ENCODE results near the gene SCUBE1.

DNA sequence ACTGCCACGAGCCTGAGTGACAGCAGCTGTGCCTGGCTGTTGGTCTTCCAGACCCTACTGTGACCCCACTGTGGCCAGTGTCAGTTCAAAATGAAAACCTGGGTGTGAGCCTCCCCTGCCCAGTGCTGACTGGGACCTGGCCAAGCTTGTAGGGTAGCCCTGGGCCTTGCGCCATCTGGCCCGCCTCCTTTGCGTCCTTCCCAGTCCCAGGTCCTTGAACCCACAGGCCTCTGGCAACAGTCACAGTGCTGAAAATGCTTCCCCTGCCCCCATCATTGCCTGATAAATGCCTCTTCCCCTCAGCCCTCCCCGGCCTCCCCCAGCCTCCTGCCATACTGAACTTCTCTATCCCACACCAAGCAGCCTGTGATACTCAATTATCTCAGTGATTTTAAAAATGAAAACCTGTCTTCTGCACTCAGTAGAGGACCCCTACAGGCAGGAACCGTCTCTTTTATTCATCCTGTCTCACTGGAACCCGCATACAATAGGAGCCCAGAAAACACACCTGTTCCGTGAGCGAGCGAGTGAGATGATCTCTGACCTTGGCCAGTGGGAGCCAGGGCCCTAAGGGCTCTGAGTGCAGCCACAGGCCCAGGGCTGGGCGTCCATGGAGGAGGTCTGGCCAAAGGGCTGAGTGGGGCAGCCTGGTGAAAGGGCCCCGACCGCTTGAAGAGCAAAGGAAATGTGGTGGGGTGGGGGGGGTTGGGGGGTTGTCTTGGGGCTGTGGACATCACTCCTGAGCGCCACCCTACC lies 106.6 kb downstream of the SCUBE1 start:
- TF ChIP-seq, protein P1, sequence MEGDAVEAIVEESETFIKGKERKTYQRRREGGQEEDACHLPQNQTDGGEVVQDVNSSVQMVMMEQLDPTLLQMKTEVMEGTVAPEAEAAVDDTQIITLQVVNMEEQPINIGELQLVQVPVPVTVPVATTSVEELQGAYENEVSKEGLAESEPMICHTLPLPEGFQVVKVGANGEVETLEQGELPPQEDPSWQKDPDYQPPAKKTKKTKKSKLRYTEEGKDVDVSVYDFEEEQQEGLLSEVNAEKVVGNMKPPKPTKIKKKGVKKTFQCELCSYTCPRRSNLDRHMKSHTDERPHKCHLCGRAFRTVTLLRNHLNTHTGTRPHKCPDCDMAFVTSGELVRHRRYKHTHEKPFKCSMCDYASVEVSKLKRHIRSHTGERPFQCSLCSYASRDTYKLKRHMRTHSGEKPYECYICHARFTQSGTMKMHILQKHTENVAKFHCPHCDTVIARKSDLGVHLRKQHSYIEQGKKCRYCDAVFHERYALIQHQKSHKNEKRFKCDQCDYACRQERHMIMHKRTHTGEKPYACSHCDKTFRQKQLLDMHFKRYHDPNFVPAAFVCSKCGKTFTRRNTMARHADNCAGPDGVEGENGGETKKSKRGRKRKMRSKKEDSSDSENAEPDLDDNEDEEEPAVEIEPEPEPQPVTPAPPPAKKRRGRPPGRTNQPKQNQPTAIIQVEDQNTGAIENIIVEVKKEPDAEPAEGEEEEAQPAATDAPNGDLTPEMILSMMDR (IDR thresholded peaks at IDR 0.05; ENCODE audit: low read depth, low read length): no peak
- TF ChIP-seq POLR2A (IDR thresholded peaks at IDR 0.05; ENCODE audit: extremely low read depth, insufficient read length): no peak
- TF ChIP-seq, protein P2, sequence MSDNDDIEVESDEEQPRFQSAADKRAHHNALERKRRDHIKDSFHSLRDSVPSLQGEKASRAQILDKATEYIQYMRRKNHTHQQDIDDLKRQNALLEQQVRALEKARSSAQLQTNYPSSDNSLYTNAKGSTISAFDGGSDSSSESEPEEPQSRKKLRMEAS (IDR thresholded peaks at IDR 0.05; ENCODE audit: low read depth, low read length): no peak
- TF ChIP-seq MYC (IDR thresholded peaks at IDR 0.05; ENCODE audit: low read depth, low read length): no peak
